Measurements from ENCODE around the gene RAB6D. TPM values are rescaled to one million over a fixed set of nuclear protein-coding genes. Genes with fewer than 3 reads are reported as not detected.
"Not testable (repeated sequence)": the region's sequence is repeated elsewhere in the genome, so short reads cannot be mapped to it uniquely, and the experiment has no call there.

The RAB6D gene
- total RNA-seq, 4 donors from 2014 or later = 0.15 TPM; not detected in 3

- Histone ChIP-seq H3K4me3 (peak overlapping the region in 3 of 4 donors; percentile 4 to 39 (median 14)), H3K9me3 (no peaks in the 10 kb centered on the region), H3K27me3 (peaks cover 0 to 36% (median 0%) of the 10 kb centered on the region in 4 donors), H3K36me3 (no peaks in the 10 kb centered on the region), H3K27ac (no peak overlapping the region), H3K4me1 (peaks cover 0 to 11% (median 0%) of the 10 kb centered on the region in 3 donors)
- DNase-seq = no peak
- WGBS, 2 donors = 26 to 73% methylated on average over 6 to 15 of the region's 45 CpGs
- intact Hi-C loops (cut with DNase I) = no loop called here
- TF ChIP-seq CTCF (IDR thresholded peaks at IDR 0.05) (no peak), POLR2A (IDR thresholded peaks at IDR 0.05) (no peak)
These were observed 30.4 kb upstream of the RAB6D start for GRCh38 chr2:131394147-131394931.

- DNase-seq; H3K4me3 ChIP-seq; intact Hi-C loops (cut with DNase I); H3K9me3 ChIP-seq; H3K27ac ChIP-seq; H3K36me3 ChIP-seq: not testable (repeated sequence)
- WGBS, 2 donors = 66 to 79% methylated on average over 4 to 6 of the region's 9 CpGs
- peaks cover 0 to 11% (median 0%) of the 10 kb centered on the region in 3 donors for H3K4me1 ChIP-seq
- peaks cover 0 to 30% (median 0%) of the 10 kb centered on the region in 4 donors for H3K27me3 ChIP-seq
These were observed 28.0 kb upstream of the RAB6D start for GRCh38 chr2:131391953-131392352.

- intact Hi-C loops (cut with DNase I) = not testable (repeated sequence)
- WGBS, 2 donors = no CpG with 5 or more reads among the region's 11 CpGs
These were observed 27.5 kb upstream of the RAB6D start for GRCh38 chr2:131391471-131391870.

GRCh38 chr2:131390495-131391130 lies 26.6 kb upstream of the RAB6D start:
- intact Hi-C loops (cut with DNase I); H3K4me3 ChIP-seq; H3K9me3 ChIP-seq; H3K36me3 ChIP-seq; H3K27ac ChIP-seq; DNase-seq: not testable (repeated sequence)
- 100% methylated on average over 2 of the region's 9 CpGs; no CpG with 5 or more reads in 1 of the 2 donors for WGBS, 2 donors
- peaks cover 0 to 11% (median 0%) of the 10 kb centered on the region in 3 donors for H3K4me1 ChIP-seq
- peaks cover 0 to 24% (median 0%) of the 10 kb centered on the region in 4 donors for H3K27me3 ChIP-seq

More at GRCh38 chr2:131391471-131391870, 27.5 kb upstream of the RAB6D start:
- not testable (repeated sequence) for H3K4me3 ChIP-seq, H3K9me3 ChIP-seq, H3K36me3 ChIP-seq, H3K27ac ChIP-seq, DNase-seq
- peaks cover 0 to 11% (median 0%) of the 10 kb centered on the region in 3 donors for H3K4me1 ChIP-seq
- peaks cover 0 to 27% (median 0%) of the 10 kb centered on the region in 4 donors for H3K27me3 ChIP-seq

GRCh38 chr2:131389657-131390056 lies 25.7 kb upstream of the RAB6D start:
- Histone ChIP-seq H3K27ac (no peak overlapping the region), H3K4me1 (peaks cover 0 to 3% (median 0%) of the 10 kb centered on the region in 3 donors), H3K4me3 (no peak overlapping the region), H3K9me3 (no peaks in the 10 kb centered on the region), H3K36me3 (no peaks in the 10 kb centered on the region), H3K27me3 (peaks cover 0 to 14% (median 0%) of the 10 kb centered on the region in 4 donors)
- no peak for DNase-seq
- intact Hi-C loops (cut with DNase I) = no loop called here
- no peak for TF ChIP-seq POLR2A (IDR thresholded peaks at IDR 0.05)
- TF ChIP-seq CTCF (IDR thresholded peaks at IDR 0.05) = no peak
- 83 to 96% methylated on average over 8 to 9 of the region's 10 CpGs for WGBS, 2 donors

- WGBS, 2 donors = 35 to 100% methylated on average over 1 to 3 of the region's 6 CpGs
- intact Hi-C loops (cut with DNase I); H3K36me3 ChIP-seq; H3K9me3 ChIP-seq; H3K27ac ChIP-seq; H3K4me3 ChIP-seq; H3K27me3 ChIP-seq; H3K4me1 ChIP-seq; DNase-seq: not testable (repeated sequence)
These were observed 24.9 kb upstream of the RAB6D start for GRCh38 chr2:131388834-131389233.

GRCh38 chr2:131373111-131373510 lies 9.1 kb upstream of the RAB6D start:
- H3K27ac ChIP-seq; DNase-seq; H3K36me3 ChIP-seq; intact Hi-C loops (cut with DNase I); H3K4me1 ChIP-seq; H3K4me3 ChIP-seq; H3K9me3 ChIP-seq; H3K27me3 ChIP-seq: not testable (repeated sequence)
- WGBS, 2 donors = 77 to 96% methylated on average over 1 of the region's 1 CpG
